GM19099 (cell line): ENCODE results near the gene AGT.

ENCODE experiments used
- POLR2A ChIP-seq: IDR thresholded peaks from 3 replicates; pipeline ENCODE4 v1.6.1; 2011; ENCODE audit warnings: low read depth; ENCODE audit not compliant: insufficient read length; ENCODE audit errors: extremely low read depth

Gene AGT

GRCh38 chr1:230715510-230715909, 1.6 kb upstream of the AGT start:
- TF ChIP-seq POLR2A: no peak

GRCh38 chr1:230713547-230713914, 391 bp downstream of the AGT start:
- no peak for TF ChIP-seq POLR2A

GRCh38 chr1:230713138-230713537, 784 bp downstream of the AGT start:
- no peak for TF ChIP-seq POLR2A

GRCh38 chr1:230712470-230712942, 1.4 kb downstream of the AGT start:
- no peak for TF ChIP-seq POLR2A

GRCh38 chr1:230711245-230711644, 2.7 kb downstream of the AGT start:
- TF ChIP-seq POLR2A: no peak

- no peak for TF ChIP-seq POLR2A
Measured at GRCh38 chr1:230710543-230710904, 3.4 kb downstream of the AGT start.

- no peak for TF ChIP-seq POLR2A
Measured at GRCh38 chr1:230709619-230710542, 4.0 kb downstream of the AGT start.

- no peak for TF ChIP-seq POLR2A
Measured at GRCh38 chr1:230708631-230709580, 5.0 kb downstream of the AGT start.

- no peak for TF ChIP-seq POLR2A
Measured at GRCh38 chr1:230707732-230708630, 5.9 kb downstream of the AGT start.

- no peak for TF ChIP-seq POLR2A
Measured at GRCh38 chr1:230706887-230707731, 6.8 kb downstream of the AGT start.

GRCh38 chr1:230706020-230706699, 7.8 kb downstream of the AGT start:
- TF ChIP-seq POLR2A: no peak

- TF ChIP-seq POLR2A: no peak
Measured at GRCh38 chr1:230705289-230706019, 8.5 kb downstream of the AGT start.
